ENCODE measurements around the gene GPA33. TPM values are rescaled to one million over a fixed set of nuclear protein-coding genes. Genes with fewer than 3 reads are reported as not detected.

The GPA33 gene
- total and polyA plus RNA-seq, 10 of the 15 experiments (the other 5 are each of a cell fraction or from before 2014, with no cell fraction given): 0.09 to 0.27 (median 0.21) TPM; not detected in 1

GRCh38 chr1:167116174-167116573, 26.0 kb upstream of the GPA33 start:
- Histone ChIP-seq H2AFZ (ENCODE audit: control insufficient read depth, low read depth, low read length) (no peak overlapping the region), H4K20me1 (ENCODE audit: control insufficient read depth, insufficient read depth) (no peaks in the 10 kb centered on the region), H3K9me3 (replicated peaks; ENCODE audit: control insufficient read depth, insufficient read depth, low read length) (no peaks in the 10 kb centered on the region), H3K9ac (ENCODE audit: control insufficient read depth, insufficient read depth, low read length) (no peak overlapping the region), H3K4me1 (ENCODE audit: control insufficient read depth, insufficient read depth, low read length) (no peaks in the 10 kb centered on the region), H3K79me2 (ENCODE audit: control insufficient read depth, insufficient read depth, low read length) (no peaks in the 10 kb centered on the region), H3K36me3 (ENCODE audit: control insufficient read depth in 2 of 2, insufficient read depth in 2 of 2, low read length in 1 of 2) (no peaks in the 10 kb centered on the region), H3K27me3 (replicated peaks in 1 of 2; ENCODE audit: control insufficient read depth in 2 of 2, insufficient read depth in 2 of 2, low read length in 1 of 2) (no peaks in the 10 kb centered on the region; a peak in 1 of 4 replicates), H3K4me3 (no peak overlapping the region), H3K4me2 (ENCODE audit: control insufficient read depth, insufficient read depth) (no peak overlapping the region), H3K27ac (ENCODE audit: control insufficient read depth, insufficient read depth) (no peak overlapping the region)
- ChIA-PET CTCF (interaction anchor here (1.3 to 1.9 kb wide), 3 partner anchors 23 to 206 kb away, joined by 3 to 4 read pairs (median 4); no protein-coding TSS in a partner anchor), SMC1A (ENCODE audit: uncharacterized antibody, unreplicated experiment) (interaction anchor here (0.9 to 2.6 kb wide), 3 partner anchors 11 to 50 kb away, joined by 4 to 15 read pairs (median 4); partner anchors contain the start of gene STYXL2), RAD21 (ENCODE audit: unreplicated experiment) (interaction anchor here (0.7 to 1.4 kb wide), 2 partner anchors 11 to 255 kb away, joined by 3 to 4 read pairs; no protein-coding TSS in a partner anchor), POLR2A (no interaction called here)
- TF ChIP-seq HDGF (IDR thresholded peaks at IDR 0.05) (no peak), TCF12 (IDR thresholded peaks at IDR 0.05; ENCODE audit: low read depth, low read length) (no peak), SPI1 (IDR thresholded peaks at IDR 0.05; ENCODE audit: borderline replicate concordance, insufficient read depth, low read depth, low read length) (no peak), MEF2A (IDR thresholded peaks at IDR 0.05; ENCODE audit: insufficient read depth, low read depth, low read length) (no peak), KLF5 (IDR thresholded peaks at IDR 0.05; ENCODE audit: partially characterized antibody) (no peak), ATF7 (IDR thresholded peaks at IDR 0.05; ENCODE audit: low read depth) (no peak), ZBTB40 (IDR thresholded peaks at IDR 0.05; ENCODE audit: borderline replicate concordance) (no peak), EZH2 (IDR thresholded peaks at IDR 0.05; ENCODE audit: borderline replicate concordance, control insufficient read depth, low read depth, low read length) (no peak), CHD1 (IDR thresholded peaks at IDR 0.05; ENCODE audit: low read depth, low read length) (no peak)
- intact Hi-C loops (cut with micrococcal nuclease; ENCODE audit: unreplicated experiment): no loop called here
- no TSS peak for BruUV-seq (replicated peaks)
- ATAC-seq (no peak), DNase-seq (ENCODE audit: low read depth, low spot score) (no peak), FAIRE-seq (no peak)
- in situ Hi-C loops (cut with MboI): no loop called here
- 37% methylated on average over 1 of the region's 1 CpG for WGBS (ENCODE audit: insufficient coverage, insufficient replicate concordance, low lambda C conversion rate, missing lambda C conversion rate)
